ES-I3 (cell line): ENCODE measurements around the gene SOAT2.

ENCODE experiments used
- H3K36me3 ChIP-seq: 2 replicates; pipeline ENCODE4 v1.6.1; 2013; ENCODE audit warnings: mild to moderate bottlenecking, low read length, control low read depth, moderate library complexity; ENCODE audit not compliant: insufficient read depth
- H3K4me1 ChIP-seq: 2 replicates; pipeline ENCODE4 v1.6.1; 2013; ENCODE audit warnings: mild to moderate bottlenecking, control low read depth, low read length; ENCODE audit not compliant: insufficient read depth
- H3K9ac ChIP-seq: 2 replicates; pipeline ENCODE4 v1.6.1; 2013; ENCODE audit warnings: low read depth, mild to moderate bottlenecking, low read length, moderate library complexity
- H3K9me3 ChIP-seq: 2 replicates; pipeline ENCODE4 v1.6.1; 2013; ENCODE audit warnings: mild to moderate bottlenecking, low read length, moderate library complexity; ENCODE audit not compliant: control insufficient read depth, insufficient read depth

Gene SOAT2

GRCh38 chr12:53122961-53123468 lies 19.7 kb downstream of the SOAT2 start:
- no peaks in the 10 kb centered on the region for H3K9me3 ChIP-seq

DNA sequence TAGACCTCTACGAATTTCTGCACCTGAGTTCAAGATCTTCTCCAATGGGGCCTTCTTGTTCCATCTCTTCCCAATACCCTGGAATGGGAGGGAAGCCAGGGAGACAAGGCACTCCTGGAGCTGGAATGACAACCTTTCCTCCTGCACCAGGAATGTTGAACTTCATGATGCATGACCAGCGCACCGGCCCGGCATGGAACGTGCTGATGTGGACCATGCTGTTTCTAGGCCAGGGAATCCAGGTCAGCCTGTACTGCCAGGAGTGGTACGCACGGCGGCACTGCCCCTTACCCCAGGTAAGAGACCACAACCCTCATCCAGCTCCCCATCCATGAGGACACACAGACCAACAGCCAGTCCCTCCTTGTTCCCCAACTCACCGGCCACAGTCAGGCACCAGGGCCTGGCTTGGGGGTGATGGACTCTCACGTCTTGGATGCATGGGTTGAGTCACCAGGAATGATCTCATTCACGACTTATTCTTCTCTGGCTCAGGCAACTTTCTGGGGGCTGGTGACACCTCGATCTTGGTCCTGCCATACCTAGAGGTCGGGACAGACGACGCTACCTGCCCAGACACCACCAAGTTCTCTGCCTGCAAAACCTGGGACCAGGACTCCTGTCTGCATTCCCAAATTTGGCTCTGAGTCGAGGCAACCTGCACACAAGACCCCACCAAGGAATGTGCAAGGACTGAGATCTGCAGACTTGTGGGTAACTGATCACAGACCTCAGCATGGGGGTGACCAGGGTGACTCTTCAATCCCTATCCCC lies 20.5 kb downstream of the SOAT2 start:
- Histone ChIP-seq H3K9me3 (no peaks in the 10 kb centered on the region), H3K9ac (no peak overlapping the region), H3K4me1 (no peaks in the 10 kb centered on the region), H3K36me3 (no peaks in the 10 kb centered on the region)

More at GRCh38 chr12:53122961-53123468, 19.7 kb downstream of the SOAT2 start:
- Histone ChIP-seq H3K36me3 (no peaks in the 10 kb centered on the region), H3K9ac (no peak overlapping the region), H3K4me1 (no peaks in the 10 kb centered on the region)

DNA sequence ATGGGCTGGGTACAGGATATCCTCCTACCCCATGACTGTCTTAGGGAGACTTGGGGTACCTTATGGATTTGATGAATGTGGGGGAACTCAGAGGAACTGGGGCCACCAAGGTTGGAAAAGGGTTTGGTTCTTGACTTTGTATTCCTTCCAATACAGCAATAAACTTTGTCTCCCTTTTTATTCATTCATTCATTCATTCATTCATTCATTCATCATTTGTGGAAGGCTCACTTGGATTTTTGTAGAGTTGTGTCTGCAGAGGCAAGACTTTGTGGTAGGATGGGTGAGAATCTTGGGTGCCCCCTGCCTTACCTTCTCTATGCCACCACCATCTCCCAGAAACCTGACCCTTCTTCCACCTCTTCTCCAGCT lies 21.1 kb downstream of the SOAT2 start:
- no peak overlapping the region for H3K9ac ChIP-seq
- no peaks in the 10 kb centered on the region for H3K4me1 ChIP-seq
- H3K36me3 ChIP-seq = no peaks in the 10 kb centered on the region
- no peaks in the 10 kb centered on the region for H3K9me3 ChIP-seq

DNA sequence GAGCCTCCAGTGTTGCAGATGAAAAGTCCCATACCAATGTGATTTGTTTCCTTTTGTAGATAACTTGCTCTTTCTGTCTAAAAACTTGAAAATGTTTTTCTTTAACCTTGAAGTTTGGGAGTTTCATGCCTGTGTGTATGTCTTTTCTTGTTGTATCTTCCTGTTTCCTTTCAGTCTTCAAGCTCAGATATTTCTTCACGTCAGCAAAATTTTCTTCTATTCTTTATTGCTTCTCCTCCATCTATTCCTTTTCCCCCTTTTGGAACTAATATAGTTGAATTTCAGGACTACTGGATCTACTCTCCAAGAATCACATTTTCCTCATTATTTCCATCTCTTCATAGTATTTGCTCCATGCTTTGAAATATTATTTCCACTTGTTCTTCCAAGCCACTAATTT lies 23.9 kb downstream of the SOAT2 start:
- no peaks in the 10 kb centered on the region for H3K9me3 ChIP-seq
- H3K4me1 ChIP-seq = no peaks in the 10 kb centered on the region
- H3K9ac ChIP-seq = no peak overlapping the region
- no peaks in the 10 kb centered on the region for H3K36me3 ChIP-seq

DNA sequence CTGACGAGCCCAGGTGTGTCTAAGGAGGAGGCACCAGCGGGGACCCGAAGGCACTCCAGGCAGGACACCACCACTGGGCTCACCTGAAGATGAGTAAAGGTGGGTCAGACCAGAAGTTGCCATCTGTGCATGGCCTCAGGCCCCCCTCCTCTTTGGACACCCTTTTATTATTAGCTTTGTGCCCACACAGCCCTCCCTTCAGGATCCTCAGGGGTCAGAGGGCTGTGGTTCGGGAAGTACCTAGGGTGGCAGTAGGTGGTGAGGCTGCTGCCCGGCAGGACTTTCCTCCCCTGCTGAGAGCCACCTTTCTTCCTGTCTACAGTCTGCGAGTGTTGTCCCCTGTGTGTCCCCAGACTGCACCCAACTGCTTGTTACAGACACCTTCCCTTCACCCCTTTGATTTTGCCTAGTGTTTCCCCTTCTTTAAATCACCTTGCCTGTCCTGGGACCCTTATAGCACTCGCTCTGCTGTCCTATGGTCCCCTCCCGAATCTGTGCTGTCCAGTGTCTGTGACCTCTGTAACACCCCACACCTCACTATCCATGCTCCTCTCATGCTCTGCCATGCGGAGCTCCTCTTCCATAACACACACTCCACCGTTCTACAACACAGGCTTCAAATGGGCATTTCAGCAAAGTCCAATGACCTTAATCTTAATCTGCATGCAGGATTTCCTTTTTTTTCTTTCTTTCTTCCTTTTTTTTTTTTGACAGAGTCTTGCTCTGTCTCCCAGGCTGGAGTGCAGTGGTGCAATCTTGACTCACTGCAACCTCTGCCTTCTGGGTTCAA lies 25.7 kb downstream of the SOAT2 start:
- Histone ChIP-seq H3K9me3 (no peaks in the 10 kb centered on the region), H3K36me3 (no peaks in the 10 kb centered on the region), H3K4me1 (no peaks in the 10 kb centered on the region), H3K9ac (no peak overlapping the region)

DNA sequence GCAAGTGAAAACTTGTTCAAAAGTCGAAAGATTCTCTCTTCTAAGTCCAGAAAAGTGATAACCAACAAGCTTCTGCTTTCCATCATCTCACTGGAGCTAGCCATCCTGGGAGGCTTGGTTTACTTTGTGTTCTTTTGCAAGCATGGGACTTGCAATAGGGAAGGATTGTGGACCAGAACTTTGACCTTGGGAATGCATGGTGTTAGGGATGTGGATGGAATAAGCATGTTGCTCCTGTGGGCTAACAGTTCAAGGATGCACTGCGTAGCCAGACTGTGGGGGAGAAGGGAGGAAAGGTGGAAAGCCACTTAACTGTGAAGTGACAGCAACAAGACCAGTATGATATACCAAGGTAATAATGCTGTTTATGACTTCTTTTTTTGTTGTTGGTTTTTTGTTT lies 28.6 kb downstream of the SOAT2 start:
- Histone ChIP-seq H3K4me1 (no peaks in the 10 kb centered on the region), H3K9ac (no peak overlapping the region), H3K9me3 (no peaks in the 10 kb centered on the region), H3K36me3 (no peaks in the 10 kb centered on the region)

DNA sequence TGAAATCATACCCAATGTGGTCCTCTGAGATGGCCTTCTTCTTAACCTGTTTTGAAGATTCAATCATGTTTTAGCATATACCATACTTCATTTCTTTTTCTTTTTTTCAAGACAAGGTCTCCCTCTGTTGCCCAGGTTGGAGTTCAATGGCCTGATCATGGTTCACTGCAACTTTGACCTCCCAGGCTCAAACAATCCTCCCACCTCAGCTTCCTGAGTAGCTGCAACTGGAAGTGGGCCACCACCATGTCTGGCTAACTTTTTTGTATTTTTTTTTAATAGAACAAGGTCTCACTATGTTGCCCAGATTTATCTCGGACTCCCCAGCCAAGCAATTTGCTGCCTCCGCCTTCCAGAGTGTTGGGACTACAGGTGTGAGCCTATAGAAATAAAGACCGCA lies 30.4 kb downstream of the SOAT2 start:
- H3K36me3 ChIP-seq = no peaks in the 10 kb centered on the region

GRCh38 chr12:53143355-53143754 lies 40.1 kb downstream of the SOAT2 start:
- H3K4me1 ChIP-seq = no peaks in the 10 kb centered on the region
- 0 out of 2 replicates have a peak, but pooled peaks cover 8% of the 10 kb centered on the region for H3K9me3 ChIP-seq
- H3K36me3 ChIP-seq = no peaks in the 10 kb centered on the region
- no peak overlapping the region for H3K9ac ChIP-seq

More for the DNA sequence above, 30.4 kb downstream of the SOAT2 start:
- Histone ChIP-seq H3K9me3 (no peaks in the 10 kb centered on the region), H3K9ac (no peak overlapping the region), H3K4me1 (no peaks in the 10 kb centered on the region)

- Histone ChIP-seq H3K9me3 (no peaks in the 10 kb centered on the region), H3K4me1 (no peaks in the 10 kb centered on the region), H3K36me3 (no peaks in the 10 kb centered on the region), H3K9ac (no peak overlapping the region)
Measured at GRCh38 chr12:53145383-53146260, 42.3 kb downstream of the SOAT2 start.

- no peaks in the 10 kb centered on the region for H3K36me3 ChIP-seq
- no peaks in the 10 kb centered on the region for H3K9me3 ChIP-seq
- no peaks in the 10 kb centered on the region for H3K4me1 ChIP-seq
- no peak overlapping the region for H3K9ac ChIP-seq
Measured at GRCh38 chr12:53147181-53147580, 43.9 kb downstream of the SOAT2 start.

DNA sequence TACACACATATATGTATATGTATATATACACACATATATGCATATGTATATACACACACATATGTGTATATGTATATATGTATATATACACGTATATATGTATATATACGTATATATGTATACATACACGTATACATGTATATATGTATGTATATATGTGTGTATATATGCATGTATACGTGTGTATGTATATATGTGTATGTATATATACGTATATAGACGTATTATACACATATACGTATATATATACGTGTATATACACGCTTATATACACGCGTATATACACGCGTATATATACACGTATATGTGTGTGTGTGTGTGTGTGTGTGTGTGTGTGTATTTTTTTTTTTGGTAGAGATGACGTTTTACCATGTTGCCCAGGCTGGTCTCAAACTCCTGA lies 44.4 kb downstream of the SOAT2 start:
- H3K4me1 ChIP-seq = no peaks in the 10 kb centered on the region
- no peaks in the 10 kb centered on the region for H3K36me3 ChIP-seq
- no peak overlapping the region for H3K9ac ChIP-seq
- H3K9me3 ChIP-seq = no peaks in the 10 kb centered on the region

GRCh38 chr12:53151039-53151438 lies 47.8 kb downstream of the SOAT2 start:
- no peaks in the 10 kb centered on the region for H3K36me3 ChIP-seq

DNA sequence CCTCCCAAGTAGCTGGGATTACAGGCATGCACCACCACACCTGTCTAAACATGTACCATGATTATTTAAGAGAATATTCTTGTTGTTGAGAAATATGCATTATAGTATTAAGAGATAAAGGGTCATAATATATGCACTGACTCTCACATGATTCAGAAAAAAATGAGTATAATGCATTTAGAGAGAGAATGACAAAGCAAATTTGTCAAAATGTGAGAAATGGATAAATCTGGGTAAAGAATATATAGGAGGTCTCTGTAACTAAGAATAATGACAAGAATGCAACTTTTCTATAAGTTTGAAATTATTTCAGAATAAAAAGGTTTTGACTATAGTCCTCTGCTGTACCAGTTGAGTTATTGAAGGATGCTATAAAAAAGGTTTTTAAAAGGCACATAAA lies 49.1 kb downstream of the SOAT2 start:
- no peak overlapping the region for H3K9ac ChIP-seq
- no peaks in the 10 kb centered on the region for H3K4me1 ChIP-seq
- no peaks in the 10 kb centered on the region for H3K36me3 ChIP-seq
- H3K9me3 ChIP-seq = no peaks in the 10 kb centered on the region

More at GRCh38 chr12:53151039-53151438, 47.8 kb downstream of the SOAT2 start:
- no peaks in the 10 kb centered on the region for H3K9me3 ChIP-seq
- no peak overlapping the region for H3K9ac ChIP-seq
- no peaks in the 10 kb centered on the region for H3K4me1 ChIP-seq

DNA sequence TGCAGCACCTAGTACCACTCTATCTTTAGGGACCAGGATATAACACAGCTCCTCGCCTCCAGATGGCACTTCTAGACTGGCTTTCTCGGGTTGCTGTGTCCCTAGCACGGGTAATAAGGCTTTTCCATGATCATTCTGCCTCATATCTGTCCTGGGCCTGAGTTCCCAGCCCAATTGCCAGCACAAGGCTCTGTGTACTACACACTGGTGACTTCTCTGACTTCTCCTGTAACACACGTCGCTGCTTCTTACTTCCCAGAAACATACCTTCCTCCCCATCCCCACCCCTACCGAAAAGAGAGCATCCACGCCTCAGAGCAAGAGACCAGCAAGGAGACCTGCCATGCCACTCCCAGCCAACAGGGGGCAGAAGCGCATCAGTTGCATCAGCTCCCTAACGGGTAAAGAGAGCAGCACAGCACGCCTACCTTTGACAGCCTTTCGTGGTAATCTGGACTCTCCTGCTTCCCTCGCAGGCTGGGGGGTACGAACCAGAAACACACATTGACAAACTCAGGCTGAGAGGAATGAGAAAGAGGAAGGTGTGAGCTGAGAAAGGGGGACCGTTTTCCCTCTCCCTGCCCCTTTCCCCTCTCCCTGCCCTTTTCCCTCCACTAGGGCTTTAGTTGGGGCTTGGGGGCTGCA lies 56.0 kb downstream of the SOAT2 start:
- Histone ChIP-seq H3K9ac (peak overlapping the region; percentile 25), H3K36me3 (no peaks in the 10 kb centered on the region), H3K4me1 (no peaks in the 10 kb centered on the region), H3K9me3 (no peaks in the 10 kb centered on the region)
